ENCODE results near the gene C3orf22.

C3orf22 gene

GRCh38 chr3:126549861-126550487 is 8.8 kb downstream of the C3orf22 start:
- CTCF ChIA-PET: no interaction called here
- H3K27ac ChIP-seq: no peak overlapping the region
- TF ChIP-seq CTCF (conservative IDR thresholded peaks at IDR 0.05; ENCODE audit: low read depth): no peak
- POLR2A ChIA-PET (ENCODE audit: low non-redundant PET): no interaction called here
- DNase-seq (ENCODE audit: low spot score): no peak

GRCh38 chr3:126548556-126549466 is 9.9 kb downstream of the C3orf22 start:
- TF ChIP-seq CTCF (conservative IDR thresholded peaks at IDR 0.05; ENCODE audit: low read depth): no peak
- H3K27ac ChIP-seq: no peak overlapping the region
- no peak for DNase-seq (ENCODE audit: low spot score)
- ChIA-PET POLR2A (ENCODE audit: low non-redundant PET) (no interaction called here), CTCF (no interaction called here)

- no peak for DNase-seq (ENCODE audit: low spot score)
- POLR2A ChIA-PET (ENCODE audit: low non-redundant PET): no interaction called here
- CTCF ChIA-PET: no interaction called here
- TF ChIP-seq CTCF (conservative IDR thresholded peaks at IDR 0.05; ENCODE audit: low read depth): no peak
- no peak overlapping the region for H3K27ac ChIP-seq
Measured at GRCh38 chr3:126547721-126548120, 11.0 kb downstream of the C3orf22 start.

- no peak overlapping the region for H3K27ac ChIP-seq
- no peak for TF ChIP-seq CTCF (conservative IDR thresholded peaks at IDR 0.05; ENCODE audit: low read depth)
- DNase-seq (ENCODE audit: low spot score): no peak
- CTCF ChIA-PET: interaction anchor here (0.6 kb wide), 1 partner anchor 655 kb away, joined by 3 read pairs; no protein-coding TSS in a partner anchor
- POLR2A ChIA-PET (ENCODE audit: low non-redundant PET): no interaction called here
Measured at GRCh38 chr3:126546549-126547239, 12.0 kb downstream of the C3orf22 start.

- TF ChIP-seq CTCF (conservative IDR thresholded peaks at IDR 0.05; ENCODE audit: low read depth): no peak
- H3K27ac ChIP-seq: no peak overlapping the region
- POLR2A ChIA-PET (ENCODE audit: low non-redundant PET): no interaction called here
- DNase-seq (ENCODE audit: low spot score): no peak
- CTCF ChIA-PET: interaction anchor here (0.6 kb wide), 1 partner anchor 656 kb away, joined by 3 read pairs; no protein-coding TSS in a partner anchor
Measured at GRCh38 chr3:126546013-126546412, 12.7 kb downstream of the C3orf22 start.

- DNase-seq (ENCODE audit: low spot score): no peak
- no peak for TF ChIP-seq CTCF (conservative IDR thresholded peaks at IDR 0.05; ENCODE audit: low read depth)
- ChIA-PET POLR2A (ENCODE audit: low non-redundant PET) (no interaction called here), CTCF (no interaction called here)
- no peak overlapping the region for H3K27ac ChIP-seq
Measured at GRCh38 chr3:126545544-126545943, 13.2 kb downstream of the C3orf22 start.
